Subcutaneous abdominal adipose tissue (tissue), 5 donors: Measurements from ENCODE around the gene PRR35.
"Not testable (repeated sequence)": the region's sequence is repeated elsewhere in the genome, so short reads cannot be mapped to it uniquely, and the experiment has no call there.

Experiments
- H3K27ac ChIP-seq: one replicate; pipeline ENCODE4 v1.7.0; 2013; ENCODE audit warnings: low read depth, mild to moderate bottlenecking, inconsistent platforms, low read length, moderate library complexity
- H3K27me3 ChIP-seq, 5 donors: one replicate each; pipeline ENCODE4 v1.7.0; 2013; ENCODE audit warnings: low read length in 5 of 5, inconsistent platforms in 1 of 5; ENCODE audit not compliant: control insufficient read depth in 5 of 5, insufficient read depth in 4 of 5
- H3K36me3 ChIP-seq, 5 donors: one replicate each; pipeline ENCODE4 v1.7.0; 2013; ENCODE audit warnings: low read length in 5 of 5; ENCODE audit not compliant: control insufficient read depth in 5 of 5, insufficient read depth in 5 of 5
- H3K4me1 ChIP-seq, 5 donors: one replicate each; pipeline ENCODE4 v1.7.0; 2013; ENCODE audit warnings: low read length in 5 of 5, mild to moderate bottlenecking in 3 of 5, moderate library complexity in 1 of 5; ENCODE audit not compliant: control insufficient read depth in 5 of 5, insufficient read depth in 5 of 5
- H3K4me3 ChIP-seq, 5 donors: one replicate each; pipeline ENCODE4 v1.7.0; 2013; ENCODE audit warnings: low read length in 5 of 5, low read depth in 1 of 5
- H3K9ac ChIP-seq, 5 donors: one replicate each; pipeline ENCODE4 v1.7.0; 2013; ENCODE audit warnings: low read length in 5 of 5, mild to moderate bottlenecking in 4 of 5, moderate library complexity in 3 of 5
- H3K9me3 ChIP-seq, 5 donors: one replicate each; pipeline ENCODE4 v1.7.0; 2013; ENCODE audit warnings: low read length in 5 of 5; ENCODE audit not compliant: control insufficient read depth in 5 of 5
- donor health status: healthy.
- donor health status: healthy.
- donor health status: healthy.
- donor health status: healthy.
- donor health status: healthy.

The PRR35 gene

GRCh38 chr16:595094-595528 is 34.9 kb downstream of the PRR35 start:
- no peak overlapping the region for H3K9ac ChIP-seq
- no peaks in the 10 kb centered on the region for H3K27me3 ChIP-seq
- peaks cover 13 to 33% (median 31%) of the 10 kb centered on the region in 5 donors for H3K4me1 ChIP-seq
- H3K4me3 ChIP-seq: no peak overlapping the region
- H3K36me3 ChIP-seq: peaks cover 0 to 28% (median 14%) of the 10 kb centered on the region in 5 donors
- H3K9me3 ChIP-seq: no peaks in the 10 kb centered on the region
- no peak overlapping the region for H3K27ac ChIP-seq

- Histone ChIP-seq H3K4me3 (no peak overlapping the region), H3K27ac (no peak overlapping the region), H3K4me1 (peaks cover 8 to 25% (median 22%) of the 10 kb centered on the region in 5 donors), H3K36me3 (peaks cover 0 to 29% (median 14%) of the 10 kb centered on the region in 5 donors), H3K27me3 (no peaks in the 10 kb centered on the region), H3K9ac (no peak overlapping the region), H3K9me3 (no peaks in the 10 kb centered on the region)
These were observed 35.9 kb downstream of the PRR35 start for GRCh38 chr16:595942-596735.

GRCh38 chr16:596736-597060 is 36.5 kb downstream of the PRR35 start:
- Histone ChIP-seq H3K9me3 (no peaks in the 10 kb centered on the region), H3K27me3 (no peaks in the 10 kb centered on the region), H3K4me1 (peaks cover 7 to 20% (median 17%) of the 10 kb centered on the region in 5 donors), H3K4me3 (no peak overlapping the region), H3K9ac (no peak overlapping the region), H3K27ac (no peak overlapping the region), H3K36me3 (peaks cover 0 to 32% (median 14%) of the 10 kb centered on the region in 5 donors)

- Histone ChIP-seq H3K36me3 (peaks cover 0 to 31% (median 14%) of the 10 kb centered on the region in 5 donors), H3K4me1 (peaks cover 6 to 11% (median 8%) of the 10 kb centered on the region in 5 donors)
- not testable (repeated sequence) for H3K27ac ChIP-seq, H3K9me3 ChIP-seq, H3K27me3 ChIP-seq, H3K4me3 ChIP-seq, H3K9ac ChIP-seq
These were observed 37.5 kb downstream of the PRR35 start for GRCh38 chr16:597655-598054.

GRCh38 chr16:598823-599739 is 38.9 kb downstream of the PRR35 start:
- Histone ChIP-seq H3K4me1 (no peaks in the 10 kb centered on the region), H3K36me3 (peaks cover 0 to 24% (median 12%) of the 10 kb centered on the region in 5 donors), H3K4me3 (no peak overlapping the region), H3K27ac (no peak overlapping the region), H3K27me3 (no peaks in the 10 kb centered on the region), H3K9ac (no peak overlapping the region), H3K9me3 (no peaks in the 10 kb centered on the region)

- no peak overlapping the region for H3K27ac ChIP-seq
These were observed 40.6 kb downstream of the PRR35 start for GRCh38 chr16:600781-601180.

GRCh38 chr16:603933-604332 is 43.7 kb downstream of the PRR35 start:
- Histone ChIP-seq H3K27me3 (no peaks in the 10 kb centered on the region), H3K9me3 (peaks cover 0 to 6% (median 0%) of the 10 kb centered on the region in 5 donors), H3K36me3 (peaks cover 0 to 12% (median 5%) of the 10 kb centered on the region in 5 donors), H3K4me1 (no peaks in the 10 kb centered on the region), H3K9ac (no peak overlapping the region), H3K27ac (no peak overlapping the region), H3K4me3 (no peak overlapping the region)

More at GRCh38 chr16:600781-601180, 40.6 kb downstream of the PRR35 start:
- peaks cover 0 to 6% (median 0%) of the 10 kb centered on the region in 5 donors for H3K9me3 ChIP-seq
- no peaks in the 10 kb centered on the region for H3K27me3 ChIP-seq
- H3K4me1 ChIP-seq: no peaks in the 10 kb centered on the region
- H3K4me3 ChIP-seq: no peak overlapping the region
- H3K36me3 ChIP-seq: peaks cover 0 to 24% (median 12%) of the 10 kb centered on the region in 5 donors
- H3K9ac ChIP-seq: no peak overlapping the region

- no peak overlapping the region for H3K27ac ChIP-seq
- H3K36me3 ChIP-seq: no peaks in the 10 kb centered on the region
- H3K4me3 ChIP-seq: no peak overlapping the region
- H3K9ac ChIP-seq: no peak overlapping the region
- peaks cover 0 to 4% (median 0%) of the 10 kb centered on the region in 5 donors for H3K4me1 ChIP-seq
- H3K9me3 ChIP-seq: peaks cover 0 to 6% (median 0%) of the 10 kb centered on the region in 5 donors
- no peaks in the 10 kb centered on the region for H3K27me3 ChIP-seq
These were observed 46.6 kb downstream of the PRR35 start for GRCh38 chr16:606656-607307.

GRCh38 chr16:608019-608418 is 47.8 kb downstream of the PRR35 start:
- H3K9ac ChIP-seq: no peak overlapping the region
- peaks cover 0 to 4% (median 0%) of the 10 kb centered on the region in 5 donors for H3K4me1 ChIP-seq
- no peak overlapping the region for H3K4me3 ChIP-seq
- no peaks in the 10 kb centered on the region for H3K27me3 ChIP-seq
- no peaks in the 10 kb centered on the region for H3K36me3 ChIP-seq
- H3K27ac ChIP-seq: no peak overlapping the region
- H3K9me3 ChIP-seq: peaks cover 0 to 6% (median 0%) of the 10 kb centered on the region in 5 donors
